IPS-15b (cell line): Measurements from ENCODE around the gene ERLIN1.
"Not testable (repeated sequence)": the region's sequence is repeated elsewhere in the genome, so short reads cannot be mapped to it uniquely, and the experiment has no call there.

Source experiments
- H3K27me3 ChIP-seq: one replicate; pipeline ENCODE4 v1.6.1; 2013; ENCODE audit warnings: low read length; ENCODE audit not compliant: control insufficient read depth, insufficient read depth
- H3K36me3 ChIP-seq: one replicate; pipeline ENCODE4 v1.6.1; 2013; ENCODE audit warnings: low read length; ENCODE audit not compliant: control insufficient read depth, insufficient read depth
- H3K4me1 ChIP-seq: one replicate; pipeline ENCODE4 v1.6.1; 2013; ENCODE audit warnings: mild to moderate bottlenecking, low read length; ENCODE audit not compliant: control insufficient read depth, insufficient read depth
- H3K4me3 ChIP-seq: one replicate; pipeline ENCODE4 v1.5.1; 2013; ENCODE audit warnings: low read depth, low read length
- H3K9ac ChIP-seq: one replicate; pipeline ENCODE4 v1.6.1; 2013; ENCODE audit warnings: low read depth, mild to moderate bottlenecking, low read length
- H3K9me3 ChIP-seq: one replicate; pipeline ENCODE4 v1.6.1; 2013; ENCODE audit warnings: mild to moderate bottlenecking, low read length; ENCODE audit not compliant: control insufficient read depth, insufficient read depth

The ERLIN1 gene

DNA sequence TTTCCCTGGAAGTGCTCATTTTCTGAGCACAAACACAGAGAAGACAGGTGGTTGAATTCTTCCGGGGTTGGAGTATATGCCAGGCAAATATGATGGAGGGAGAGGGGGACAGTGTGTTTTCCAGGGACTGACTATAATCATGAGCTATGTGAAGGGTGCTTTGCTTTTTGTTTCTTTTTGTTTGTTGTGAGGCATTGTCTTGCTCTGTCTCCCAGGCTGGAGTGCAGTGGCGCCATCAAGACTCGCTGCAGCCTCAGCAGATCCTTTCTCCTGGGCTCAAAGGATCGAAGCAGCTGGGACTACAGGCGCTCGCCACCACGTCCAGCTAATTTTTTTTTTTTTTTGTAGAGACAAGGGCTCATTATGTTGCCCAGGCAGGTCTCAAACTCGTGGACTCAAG lies 56.9 kb downstream of the ERLIN1 start:
- no peak overlapping the region for H3K9ac ChIP-seq

DNA sequence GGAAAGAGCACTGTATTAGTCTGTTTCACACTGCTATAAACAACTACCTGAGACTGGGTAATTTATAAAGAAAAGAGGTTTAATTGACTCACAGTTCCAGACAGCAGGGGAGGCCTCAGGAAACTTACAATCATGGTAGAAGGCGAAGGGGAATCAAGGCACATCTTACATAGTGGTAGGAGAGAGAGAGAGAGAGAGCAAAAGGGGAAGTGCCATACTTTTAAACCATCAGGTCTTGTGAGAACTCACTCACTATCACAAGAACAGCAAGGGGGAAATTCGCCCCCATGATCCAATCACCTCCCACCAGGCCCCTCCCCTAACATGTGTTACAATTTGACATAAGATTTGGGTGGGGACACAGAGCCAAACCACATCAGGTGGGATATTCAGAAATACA lies 60.5 kb downstream of the ERLIN1 start:
- not testable (repeated sequence) for H3K9me3 ChIP-seq, H3K36me3 ChIP-seq, H3K27me3 ChIP-seq, H3K4me3 ChIP-seq, H3K4me1 ChIP-seq, H3K9ac ChIP-seq

More for the DNA sequence above, 56.9 kb downstream of the ERLIN1 start:
- Histone ChIP-seq H3K27me3 (no peaks in the 10 kb centered on the region), H3K9me3 (no peaks in the 10 kb centered on the region), H3K4me1 (no peaks in the 10 kb centered on the region), H3K36me3 (no peaks in the 10 kb centered on the region), H3K4me3 (no peak overlapping the region)

DNA sequence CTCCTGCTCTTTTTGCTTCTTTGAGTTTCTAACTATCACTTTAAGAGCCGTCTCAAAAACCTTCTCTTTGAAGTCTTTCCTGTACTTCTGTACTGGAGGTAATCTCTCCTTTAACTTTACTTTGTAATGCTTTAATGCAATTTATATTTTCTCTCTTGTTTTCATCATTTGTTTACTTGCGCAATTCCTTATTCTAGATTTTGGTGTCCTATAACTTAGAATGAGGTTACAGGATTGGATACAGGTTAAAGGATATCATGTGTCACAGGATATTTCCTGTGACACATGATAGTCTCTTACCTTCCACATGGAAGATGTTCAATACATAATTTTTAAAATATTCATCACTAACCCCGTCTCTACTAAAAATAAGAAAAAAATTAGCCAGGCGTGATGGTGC lies 61.7 kb downstream of the ERLIN1 start:
- Histone ChIP-seq H3K4me1 (no peaks in the 10 kb centered on the region), H3K9me3 (no peaks in the 10 kb centered on the region)

DNA sequence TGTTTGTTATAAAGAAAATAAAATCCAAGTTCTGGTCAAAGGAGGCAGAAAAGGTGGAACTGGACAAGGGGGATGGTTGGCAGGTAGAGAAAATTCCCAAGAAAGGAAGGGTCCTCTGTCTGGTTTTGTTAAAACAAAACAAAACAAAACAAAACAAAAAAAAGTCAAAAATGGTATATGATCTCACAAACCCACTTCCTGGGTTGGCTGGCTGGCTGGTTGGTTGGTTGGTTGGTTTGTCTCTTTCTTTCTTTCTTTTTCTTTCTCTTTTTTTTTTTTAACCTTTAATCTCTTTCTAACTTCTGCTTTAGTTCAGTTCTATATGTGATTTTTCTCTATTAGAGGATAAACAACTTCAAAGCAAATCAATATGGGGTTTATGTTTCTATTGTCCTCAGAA lies 63.0 kb downstream of the ERLIN1 start:
- H3K9me3 ChIP-seq: no peaks in the 10 kb centered on the region
- H3K9ac ChIP-seq: no peak overlapping the region
- H3K4me3 ChIP-seq: no peak overlapping the region
- no peaks in the 10 kb centered on the region for H3K4me1 ChIP-seq
- no peaks in the 10 kb centered on the region for H3K27me3 ChIP-seq
- no peaks in the 10 kb centered on the region for H3K36me3 ChIP-seq

More for the DNA sequence above, 61.7 kb downstream of the ERLIN1 start:
- H3K36me3 ChIP-seq: no peaks in the 10 kb centered on the region
- no peak overlapping the region for H3K4me3 ChIP-seq
- no peaks in the 10 kb centered on the region for H3K27me3 ChIP-seq
- no peak overlapping the region for H3K9ac ChIP-seq

DNA sequence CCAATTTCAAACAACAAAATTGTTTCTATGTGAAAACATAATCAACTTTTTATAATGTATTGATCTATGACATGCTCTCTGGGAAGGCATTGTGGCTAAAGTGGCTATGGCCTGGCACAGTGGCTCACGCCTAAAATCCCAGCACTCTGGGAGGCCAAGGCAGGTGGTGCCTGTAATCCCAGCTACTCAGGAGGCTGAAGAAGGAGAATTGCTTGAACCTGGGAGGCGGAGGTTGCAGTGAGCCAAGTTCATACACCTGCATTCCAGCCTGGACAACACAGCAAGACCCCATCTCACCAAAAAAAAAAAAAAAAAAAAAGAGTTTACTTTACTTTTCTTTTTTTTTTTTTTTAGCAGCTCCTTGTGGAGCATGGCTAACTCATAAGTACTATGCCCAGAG lies 65.3 kb downstream of the ERLIN1 start:
- Histone ChIP-seq H3K9ac (no peak overlapping the region), H3K9me3 (no peaks in the 10 kb centered on the region), H3K36me3 (no peaks in the 10 kb centered on the region), H3K4me1 (no peaks in the 10 kb centered on the region), H3K4me3 (no peak overlapping the region), H3K27me3 (no peaks in the 10 kb centered on the region)

DNA sequence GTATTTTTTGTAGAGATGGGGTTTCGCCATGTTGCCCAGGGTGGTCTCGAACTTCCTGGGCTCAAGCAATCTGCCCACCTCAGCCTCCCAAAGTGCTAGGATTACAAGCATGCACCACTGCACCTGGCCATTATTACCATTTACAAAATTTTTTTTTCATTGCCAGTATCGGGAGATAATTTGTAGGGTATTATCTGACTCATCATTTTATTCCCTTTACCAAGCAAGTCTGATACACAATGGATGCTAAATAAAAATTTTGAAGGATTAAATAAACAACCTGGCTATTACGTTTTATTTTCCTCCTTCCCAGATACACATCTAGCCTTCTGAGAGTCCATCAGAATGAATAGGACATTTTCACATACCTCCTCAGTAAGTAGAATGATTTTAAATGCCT lies 66.1 kb downstream of the ERLIN1 start:
- H3K9me3 ChIP-seq: no peaks in the 10 kb centered on the region
- H3K36me3 ChIP-seq: no peaks in the 10 kb centered on the region
- H3K9ac ChIP-seq: no peak overlapping the region
- no peaks in the 10 kb centered on the region for H3K4me1 ChIP-seq
- H3K4me3 ChIP-seq: no peak overlapping the region
- H3K27me3 ChIP-seq: no peaks in the 10 kb centered on the region

DNA sequence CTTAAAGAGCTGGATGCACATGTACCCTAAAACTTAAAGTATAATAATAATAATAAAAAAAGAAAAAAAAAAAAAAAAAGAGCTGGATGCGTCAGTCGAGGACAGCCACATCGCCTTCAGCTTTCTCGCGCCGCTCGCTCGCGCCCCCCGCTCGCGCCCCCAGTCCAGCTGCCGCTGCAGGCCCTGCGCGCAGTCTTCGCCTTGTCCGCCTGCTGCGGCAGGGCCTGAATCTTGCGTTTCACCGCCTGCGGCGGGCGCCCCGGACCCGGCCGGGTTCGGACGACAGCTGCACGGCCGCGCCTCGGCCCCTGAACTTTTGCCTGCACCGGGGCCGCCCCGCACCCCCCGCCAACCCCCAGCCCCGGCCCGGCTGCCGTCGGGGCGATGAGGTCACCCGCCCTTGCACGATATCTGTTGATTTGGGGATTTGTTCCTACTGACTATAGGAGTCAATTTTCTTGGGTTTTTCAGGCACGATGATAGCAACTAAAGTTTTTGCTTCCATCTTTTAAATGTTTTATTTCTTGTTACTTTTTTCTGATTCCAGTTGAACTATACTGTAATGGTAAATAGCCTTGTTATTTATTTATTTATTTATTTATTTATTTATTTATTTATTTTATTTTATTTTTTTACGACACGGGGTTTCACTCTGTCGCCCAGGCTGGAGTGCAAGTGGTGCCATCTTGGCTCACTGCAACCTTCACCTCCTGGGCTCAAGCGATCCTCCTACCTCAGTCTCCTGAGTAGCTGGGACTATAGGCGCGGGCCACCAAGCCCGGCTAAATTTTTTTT lies 70.7 kb downstream of the ERLIN1 start:
- Histone ChIP-seq H3K9ac (no peak overlapping the region), H3K36me3 (no peaks in the 10 kb centered on the region), H3K4me1 (no peaks in the 10 kb centered on the region), H3K9me3 (no peaks in the 10 kb centered on the region), H3K4me3 (no peak overlapping the region), H3K27me3 (no peaks in the 10 kb centered on the region)

DNA sequence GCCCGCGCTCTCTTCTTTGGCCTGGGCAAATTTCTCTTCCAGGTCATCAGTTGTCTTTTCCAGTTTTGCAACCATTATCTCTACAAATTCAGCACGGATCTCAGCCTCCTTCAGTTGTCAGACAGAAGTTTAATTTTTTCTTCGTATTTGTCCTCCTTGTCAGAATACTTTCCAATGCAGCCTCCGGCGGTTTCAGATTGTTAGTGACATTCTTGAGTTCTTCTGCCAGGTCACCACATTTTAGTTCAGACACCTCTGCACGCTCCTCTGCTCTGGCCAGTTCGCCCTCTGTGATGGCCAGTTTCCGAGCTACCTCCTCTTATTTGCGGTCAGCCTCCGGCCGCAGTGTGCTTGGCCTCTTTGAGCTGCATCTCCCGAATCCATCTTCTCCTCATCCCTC lies 71.4 kb downstream of the ERLIN1 start:
- H3K36me3 ChIP-seq: no peaks in the 10 kb centered on the region
- H3K27me3 ChIP-seq: no peaks in the 10 kb centered on the region
- no peaks in the 10 kb centered on the region for H3K9me3 ChIP-seq
- H3K4me3 ChIP-seq: no peak overlapping the region
- no peak overlapping the region for H3K9ac ChIP-seq
- H3K4me1 ChIP-seq: no peaks in the 10 kb centered on the region

DNA sequence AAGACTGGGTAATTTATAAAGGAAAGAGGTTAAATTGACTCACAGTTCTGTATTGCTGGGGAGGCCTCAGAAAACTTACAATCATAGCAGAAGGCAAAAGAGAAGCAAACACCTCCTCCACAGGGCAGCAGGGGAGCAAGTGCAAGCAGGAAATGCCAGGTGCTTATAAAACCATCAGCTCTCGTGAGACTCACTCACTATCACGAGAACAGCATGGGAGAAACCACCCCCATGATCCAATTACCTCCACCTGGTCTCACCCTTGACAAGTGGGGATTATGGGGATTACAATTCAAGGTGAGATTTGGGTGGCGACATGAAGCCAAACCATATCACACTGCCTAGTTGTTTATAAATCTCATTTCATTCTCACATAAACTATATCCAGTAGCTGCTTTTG lies 76.2 kb downstream of the ERLIN1 start:
- Histone ChIP-seq H3K9me3 (no peaks in the 10 kb centered on the region), H3K9ac (no peak overlapping the region), H3K4me1 (no peaks in the 10 kb centered on the region), H3K27me3 (no peaks in the 10 kb centered on the region), H3K4me3 (no peak overlapping the region), H3K36me3 (no peaks in the 10 kb centered on the region)

DNA sequence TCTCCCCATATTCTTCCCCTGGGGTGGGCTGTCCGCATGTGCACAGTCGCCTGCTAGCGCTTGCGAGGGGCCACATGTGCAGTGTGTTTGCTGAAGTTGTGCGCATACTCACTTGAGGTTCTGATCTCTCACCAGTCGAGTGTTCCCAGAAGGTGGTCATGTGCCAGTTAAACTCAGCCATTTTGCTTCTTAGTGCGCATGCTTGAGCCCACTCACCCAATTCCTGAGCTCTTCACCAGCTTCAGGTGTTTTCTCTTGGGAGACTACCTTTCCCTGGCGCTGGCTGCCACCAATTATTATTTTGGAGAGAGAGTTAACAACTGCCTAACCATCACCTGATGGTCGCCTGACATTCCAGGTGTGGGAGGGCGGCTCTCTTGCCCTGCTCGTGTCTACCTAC lies 79.0 kb downstream of the ERLIN1 start:
- H3K27me3 ChIP-seq: no peaks in the 10 kb centered on the region

DNA sequence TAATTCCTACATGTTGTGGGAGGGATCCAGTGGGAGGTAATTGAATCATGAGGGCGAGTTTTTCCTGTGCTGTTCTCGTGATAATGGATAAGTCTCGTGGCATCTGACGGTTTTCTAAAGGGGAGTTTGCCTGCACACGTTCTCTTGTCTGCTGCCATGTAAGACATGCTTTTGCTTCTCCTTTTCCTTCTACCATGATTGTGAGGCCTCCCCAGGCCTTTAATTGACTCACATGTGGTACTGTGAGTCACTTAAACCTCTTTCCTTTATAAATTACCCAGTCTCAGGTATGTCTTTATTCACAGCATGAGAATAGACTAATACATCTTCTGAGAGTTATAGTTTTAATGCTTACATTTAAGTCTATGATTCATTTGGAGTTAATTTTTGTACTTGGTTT lies 81.5 kb downstream of the ERLIN1 start:
- H3K4me3 ChIP-seq: no peak overlapping the region
- H3K9ac ChIP-seq: no peak overlapping the region
- no peaks in the 10 kb centered on the region for H3K4me1 ChIP-seq
- no peaks in the 10 kb centered on the region for H3K36me3 ChIP-seq
- no peaks in the 10 kb centered on the region for H3K9me3 ChIP-seq
- no peaks in the 10 kb centered on the region for H3K27me3 ChIP-seq

More for the DNA sequence above, 79.0 kb downstream of the ERLIN1 start:
- Histone ChIP-seq H3K9ac (no peak overlapping the region), H3K9me3 (no peaks in the 10 kb centered on the region), H3K36me3 (no peaks in the 10 kb centered on the region), H3K4me3 (no peak overlapping the region), H3K4me1 (no peaks in the 10 kb centered on the region)

DNA sequence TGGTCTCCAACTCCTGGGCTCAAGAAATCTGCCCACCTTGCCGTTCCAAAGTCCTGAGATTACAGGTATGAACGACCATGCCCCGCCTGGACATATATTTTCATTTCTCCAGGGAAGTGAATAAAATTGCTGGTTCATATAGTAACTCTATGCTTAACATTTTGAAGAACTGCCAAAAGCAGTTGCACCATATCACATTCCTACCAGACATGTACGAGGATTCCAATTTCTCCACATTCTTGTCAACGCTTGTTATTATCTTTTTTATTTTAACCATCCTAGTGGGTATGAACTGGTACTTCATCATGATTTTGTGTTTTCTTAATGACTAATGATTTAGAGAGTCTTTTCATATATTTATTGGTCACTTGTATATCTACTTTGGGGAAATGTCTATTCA lies 82.2 kb downstream of the ERLIN1 start:
- Histone ChIP-seq H3K4me1 (no peaks in the 10 kb centered on the region), H3K9ac (no peak overlapping the region), H3K4me3 (no peak overlapping the region), H3K36me3 (no peaks in the 10 kb centered on the region), H3K27me3 (no peaks in the 10 kb centered on the region), H3K9me3 (no peaks in the 10 kb centered on the region)
